Measurements from ENCODE around the gene CDC45.

The CDC45 gene

GRCh38 chr22:19520007-19520406, 40.3 kb downstream of the CDC45 start:
- TF ChIP-seq CTCF (IDR thresholded peaks at IDR 0.05; ENCODE audit: low read depth, low read length), result no peak
- DNase-seq (ENCODE audit: extremely low read depth, low read depth), result no peak

GRCh38 chr22:19520566-19521305, 41.0 kb downstream of the CDC45 start:
- no peak for TF ChIP-seq CTCF (IDR thresholded peaks at IDR 0.05; ENCODE audit: low read depth, low read length)
- DNase-seq (ENCODE audit: extremely low read depth, low read depth), result no peak

GRCh38 chr22:19522190-19522880, 42.6 kb downstream of the CDC45 start:
- no peak for DNase-seq (ENCODE audit: extremely low read depth, low read depth)
- TF ChIP-seq CTCF (IDR thresholded peaks at IDR 0.05; ENCODE audit: low read depth, low read length), result no peak

- no peak for TF ChIP-seq CTCF (IDR thresholded peaks at IDR 0.05; ENCODE audit: low read depth, low read length)
- no peak for DNase-seq (ENCODE audit: extremely low read depth, low read depth)
Measured at GRCh38 chr22:19522881-19523239, 43.1 kb downstream of the CDC45 start.

GRCh38 chr22:19523240-19524169, 43.8 kb downstream of the CDC45 start:
- no peak for DNase-seq (ENCODE audit: extremely low read depth, low read depth)
- TF ChIP-seq CTCF (IDR thresholded peaks at IDR 0.05; ENCODE audit: low read depth, low read length), result no peak

- no peak for TF ChIP-seq CTCF (IDR thresholded peaks at IDR 0.05; ENCODE audit: low read depth, low read length)
- DNase-seq (ENCODE audit: extremely low read depth, low read depth), result no peak
Measured at GRCh38 chr22:19524170-19525115, 44.7 kb downstream of the CDC45 start, which contains the start of gene CLDN5. CLDN5 (minus strand) TSS chr22:19524410; CDS start chr22:19524255, 155 bp downstream.

All from AG09319 (cell line).